Tibial artery (tissue), 4 donors: Measurements from ENCODE around the gene GIMAP6.

ENCODE experiments used
- DNase-seq, 2 donors: peaks; one replicate each; pipeline ENCODE4 v3.0.0-alpha.2; 2019
- H3K27ac ChIP-seq, 2 donors: fragments of 200-600 bp; sonication (generic) in 1 of 2; 1 replicate in 1 of 2; 2 replicates in 1 of 2; pipeline ENCODE4 v1.5.1; 2018 to 2019; ENCODE audit warnings: mild to moderate bottlenecking in 1 of 2
- H3K27me3 ChIP-seq, 2 donors: fragments of 200-600 bp; sonication (generic) in 1 of 2; one replicate each; pipeline versions ENCODE4 v1.5.1 to v1.6.0; 2016 to 2019
- H3K36me3 ChIP-seq, 3 donors: fragments of 200-600 bp; sonication (generic) in 2 of 3; one replicate each; pipeline ENCODE4 v1.5.1; 2016 to 2019; ENCODE audit warnings: mild to moderate bottlenecking in 2 of 3
- H3K4me1 ChIP-seq, 4 donors: fragments of 200-600 bp; sonication (generic) in 2 of 4; 1 replicate in 3 of 4; 2 replicates in 1 of 4; pipeline ENCODE4 v1.5.1; 2016 to 2019
- H3K4me3 ChIP-seq, 2 donors: fragments of 200-600 bp; sonication (generic) in 1 of 2; 1 replicate in 1 of 2; 2 replicates in 1 of 2; pipeline ENCODE4 v1.5.1; 2018 to 2019; ENCODE audit warnings: mild to moderate bottlenecking in 2 of 2
- H3K9me3 ChIP-seq, 3 donors: fragments of 200-600 bp; sonication (generic) in 1 of 3; one replicate each; pipeline ENCODE4 v1.5.1; 2016 to 2019
- intact Hi-C: fragments of 100-400 bp; cut with DNase I; formaldehyde crosslinking; loops from one replicate; pipeline ENCODE4 v1.15.0; 2023; ENCODE audit warnings: low total_unique reads
- TF ChIP-seq, protein P1 (sequence below), 2 experiments: fragments of 200-600 bp in 1 of 2; fragments of 450-650 bp in 1 of 2; IDR thresholded peaks; one replicate each; pipeline ENCODE4 v1.5.1; 2017 to 2019; ENCODE audit warnings: antibody characterized with exemption in 2 of 2, mild to moderate bottlenecking in 1 of 2, moderate library complexity in 1 of 2

GIMAP6 gene

DNA sequence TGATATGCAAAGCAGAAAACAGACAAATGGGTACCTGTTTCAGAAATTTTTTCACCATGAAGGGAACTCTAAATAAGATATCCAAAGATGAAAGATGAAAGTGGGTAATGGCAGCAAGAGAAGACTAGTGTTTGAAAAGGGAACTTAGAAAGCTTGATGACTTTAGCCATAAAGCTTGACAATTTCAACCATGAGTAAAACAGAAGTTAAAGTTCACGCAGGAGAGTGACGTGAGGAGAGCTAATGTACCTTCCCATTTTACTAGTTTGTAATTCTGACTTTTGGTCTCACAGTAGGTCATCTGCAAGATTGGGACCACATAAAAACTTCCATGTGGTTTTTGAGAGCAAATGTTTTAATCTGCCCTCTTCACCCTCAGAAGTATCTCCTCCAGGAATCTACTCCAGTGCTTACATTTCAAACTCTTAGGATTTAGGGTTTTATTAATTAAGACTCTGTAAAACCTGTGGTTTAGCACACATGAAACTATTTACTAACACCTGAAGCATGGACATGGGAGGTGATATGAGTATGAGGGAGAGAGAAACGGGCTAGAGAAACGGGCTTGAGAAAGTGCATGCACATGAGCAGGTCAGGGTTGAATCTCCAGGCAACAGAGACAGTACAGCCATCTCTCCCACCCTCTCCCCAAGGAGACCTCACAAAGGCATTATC lies 28.9 kb upstream of the GIMAP6 start:
- DNase-seq, result no peak
- Histone ChIP-seq H3K9me3 (no peaks in the 10 kb centered on the region), H3K27me3 (no peaks in the 10 kb centered on the region), H3K4me3 (no peak overlapping the region), H3K27ac (no peak overlapping the region), H3K36me3 (no peaks in the 10 kb centered on the region), H3K4me1 (no peaks in the 10 kb centered on the region)
- TF ChIP-seq, protein P1, sequence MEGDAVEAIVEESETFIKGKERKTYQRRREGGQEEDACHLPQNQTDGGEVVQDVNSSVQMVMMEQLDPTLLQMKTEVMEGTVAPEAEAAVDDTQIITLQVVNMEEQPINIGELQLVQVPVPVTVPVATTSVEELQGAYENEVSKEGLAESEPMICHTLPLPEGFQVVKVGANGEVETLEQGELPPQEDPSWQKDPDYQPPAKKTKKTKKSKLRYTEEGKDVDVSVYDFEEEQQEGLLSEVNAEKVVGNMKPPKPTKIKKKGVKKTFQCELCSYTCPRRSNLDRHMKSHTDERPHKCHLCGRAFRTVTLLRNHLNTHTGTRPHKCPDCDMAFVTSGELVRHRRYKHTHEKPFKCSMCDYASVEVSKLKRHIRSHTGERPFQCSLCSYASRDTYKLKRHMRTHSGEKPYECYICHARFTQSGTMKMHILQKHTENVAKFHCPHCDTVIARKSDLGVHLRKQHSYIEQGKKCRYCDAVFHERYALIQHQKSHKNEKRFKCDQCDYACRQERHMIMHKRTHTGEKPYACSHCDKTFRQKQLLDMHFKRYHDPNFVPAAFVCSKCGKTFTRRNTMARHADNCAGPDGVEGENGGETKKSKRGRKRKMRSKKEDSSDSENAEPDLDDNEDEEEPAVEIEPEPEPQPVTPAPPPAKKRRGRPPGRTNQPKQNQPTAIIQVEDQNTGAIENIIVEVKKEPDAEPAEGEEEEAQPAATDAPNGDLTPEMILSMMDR (IDR thresholded peaks at IDR 0.05), result no peak
- intact Hi-C loops, result no loop called here

DNA sequence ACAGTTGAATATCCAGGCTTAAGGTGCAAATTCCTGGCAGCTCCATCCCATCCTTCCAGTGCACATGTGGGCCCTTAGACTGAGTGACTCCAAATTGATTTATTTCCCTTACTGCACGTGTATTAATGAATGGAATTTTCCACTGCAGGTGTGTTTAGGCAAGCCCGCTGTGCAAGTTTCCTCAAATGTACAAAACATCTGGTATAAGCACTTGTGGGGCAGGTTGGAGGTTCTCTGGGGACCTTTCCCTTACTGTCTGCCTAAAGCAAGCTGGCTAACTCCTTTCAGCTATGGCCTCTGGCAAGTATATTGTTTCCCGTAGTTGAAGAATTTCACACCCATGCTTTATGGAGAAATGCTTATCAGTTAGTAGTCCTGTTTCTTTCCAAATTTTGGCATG lies 25.3 kb upstream of the GIMAP6 start:
- TF ChIP-seq, protein P1 (IDR thresholded peaks at IDR 0.05), result no peak
- no peak overlapping the region for H3K27ac ChIP-seq
- DNase-seq, result no peak
- H3K9me3 ChIP-seq, result no peaks in the 10 kb centered on the region
- no peaks in the 10 kb centered on the region for H3K4me1 ChIP-seq
- H3K36me3 ChIP-seq, result no peaks in the 10 kb centered on the region
- H3K27me3 ChIP-seq, result no peaks in the 10 kb centered on the region
- intact Hi-C loops, result no loop called here
- H3K4me3 ChIP-seq, result no peak overlapping the region

DNA sequence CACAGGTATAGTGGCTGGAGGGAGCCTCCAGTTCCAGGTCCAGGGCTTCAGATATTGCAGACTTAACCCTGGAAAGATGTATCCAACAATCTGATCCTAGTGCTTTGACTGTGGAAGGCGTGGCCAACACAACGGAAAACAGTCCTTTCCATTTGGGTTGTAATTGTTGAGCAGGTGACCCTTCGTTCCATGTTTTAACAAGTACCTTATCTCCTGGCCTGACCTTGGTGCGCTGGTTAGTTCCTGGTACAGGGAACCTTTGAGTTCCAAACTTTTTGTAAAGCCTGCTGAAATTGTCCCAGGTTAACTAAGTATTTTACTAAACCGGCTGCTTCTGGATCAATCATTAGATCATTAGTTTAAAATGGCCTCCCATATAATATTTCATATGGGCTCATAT lies 23.9 kb upstream of the GIMAP6 start:
- no peaks in the 10 kb centered on the region for H3K36me3 ChIP-seq
- TF ChIP-seq, protein P1 (IDR thresholded peaks at IDR 0.05), result no peak

DNA sequence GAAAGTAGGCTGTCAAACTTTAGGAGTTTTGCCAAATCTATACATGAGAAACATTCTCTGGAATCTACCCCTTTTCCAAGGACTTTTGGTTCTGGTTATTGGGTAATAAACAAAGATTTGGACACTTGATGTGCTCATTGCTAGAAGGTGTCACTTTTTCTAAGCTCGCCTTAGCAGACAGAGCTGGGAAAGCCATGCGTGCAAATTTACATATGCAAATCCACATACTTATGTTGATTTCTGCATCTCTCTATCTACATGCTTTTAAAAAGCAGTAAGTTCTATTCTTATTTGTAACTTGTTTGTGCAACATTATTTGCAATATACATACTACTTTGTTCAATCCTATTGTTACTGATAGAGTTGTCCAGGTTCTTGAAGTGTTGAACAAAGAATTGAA lies 22.5 kb upstream of the GIMAP6 start:
- H3K36me3 ChIP-seq, result no peaks in the 10 kb centered on the region
- no peak overlapping the region for H3K4me3 ChIP-seq
- TF ChIP-seq, protein P1 (IDR thresholded peaks at IDR 0.05), result no peak
- intact Hi-C loops, result no loop called here
- H3K27ac ChIP-seq, result no peak overlapping the region
- no peaks in the 10 kb centered on the region for H3K4me1 ChIP-seq
- DNase-seq, result no peak
- no peaks in the 10 kb centered on the region for H3K9me3 ChIP-seq
- no peaks in the 10 kb centered on the region for H3K27me3 ChIP-seq

More for the DNA sequence above, 23.9 kb upstream of the GIMAP6 start:
- intact Hi-C loops, result no loop called here
- no peaks in the 10 kb centered on the region for H3K4me1 ChIP-seq
- no peaks in the 10 kb centered on the region for H3K27me3 ChIP-seq
- H3K9me3 ChIP-seq, result no peaks in the 10 kb centered on the region
- no peak overlapping the region for H3K27ac ChIP-seq
- no peak for DNase-seq
- H3K4me3 ChIP-seq, result no peak overlapping the region

DNA sequence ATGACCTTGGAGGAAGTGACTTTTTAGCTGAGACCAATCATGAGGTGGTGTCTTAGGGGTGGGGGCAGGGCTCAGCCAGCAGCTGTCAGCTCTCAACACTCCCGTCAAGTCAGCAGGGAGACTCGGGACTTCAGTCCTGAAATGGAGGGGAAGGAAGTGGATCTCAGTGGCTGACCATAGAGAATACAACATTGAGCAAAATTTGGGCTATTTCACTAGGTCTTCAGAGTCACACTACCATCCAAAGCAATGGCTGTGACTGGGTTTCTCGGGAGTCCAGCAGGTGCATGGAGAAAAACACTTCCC lies 16.8 kb upstream of the GIMAP6 start:
- Histone ChIP-seq H3K27me3 (no peaks in the 10 kb centered on the region), H3K27ac (no peak overlapping the region), H3K9me3 (no peaks in the 10 kb centered on the region), H3K36me3 (no peaks in the 10 kb centered on the region), H3K4me3 (no peak overlapping the region), H3K4me1 (no peaks in the 10 kb centered on the region)
- intact Hi-C loops, result no loop called here
- DNase-seq, result no peak
- TF ChIP-seq, protein P1 (IDR thresholded peaks at IDR 0.05), result no peak
